Gastroesophageal sphincter (tissue), 4 donors: ENCODE data around the gene JARID2. TPM values are rescaled to one million over a fixed set of nuclear protein-coding genes. Genes with fewer than 3 reads are reported as not detected.
A peak's percentile ranks its signal among the peaks of the same experiment; 100 is the strongest.

Experiments used
- ATAC-seq: fragments of 150-250 bp; one replicate; pipeline ENCODE4 v1.9.1; 2016; ENCODE audit warnings: mild to moderate bottlenecking, moderate library complexity
- H3K27ac ChIP-seq, 4 donors: fragments of 200-600 bp; sonication (generic) in 3 of 4; 1 replicate in 3 of 4; 2 replicates in 1 of 4; pipeline ENCODE4 v1.5.1; 2016 to 2019
- H3K27me3 ChIP-seq: fragments of 200-600 bp; sonication (generic); one replicate; pipeline ENCODE4 v1.5.1; 2019
- H3K36me3 ChIP-seq, 2 donors: fragments of 200-600 bp; sonication (generic); one replicate each; pipeline ENCODE4 v1.5.1; 2019; ENCODE audit warnings: control low read depth in 1 of 2
- H3K4me1 ChIP-seq, 3 donors: fragments of 200-600 bp; sonication (generic); 1 replicate in 2 of 3; 2 replicates in 1 of 3; pipeline ENCODE4 v1.5.1; 2016 to 2019; ENCODE audit warnings: control low read depth in 2 of 3
- H3K4me3 ChIP-seq, 2 donors: fragments of 200-600 bp; sonication (generic); one replicate each; pipeline ENCODE4 v1.5.1; 2019; ENCODE audit warnings: mild to moderate bottlenecking in 1 of 2, moderate library complexity in 1 of 2
- H3K9me3 ChIP-seq, 3 donors: fragments of 200-600 bp; sonication (generic); one replicate each; pipeline ENCODE4 v1.5.1; 2017 to 2019; ENCODE audit warnings: control low read depth in 2 of 3
- EP300 ChIP-seq: sonication (generic); formaldehyde crosslinking; IDR thresholded peaks from one replicate; pipeline ENCODE4 v1.6.1; 2017; ENCODE audit warnings: antibody characterized with exemption, mild to moderate bottlenecking
- POLR2A ChIP-seq, 2 donors: fragments of 450-650 bp; IDR thresholded peaks; one replicate each; pipeline ENCODE4 v1.6.1; 2017; ENCODE audit warnings: antibody characterized with exemption in 2 of 2, mild to moderate bottlenecking in 2 of 2, moderate library complexity in 1 of 2
- POLR2AphosphoS5 ChIP-seq: sonication (generic); formaldehyde crosslinking; IDR thresholded peaks from one replicate; pipeline ENCODE4 v1.6.1; 2017; ENCODE audit warnings: antibody characterized with exemption
- WGBS, 2 donors: methylation state at CpG; one replicate each; pipeline ENCODE4 v1.1.5; 2018; ENCODE audit warnings: low coverage in 1 of 2; 5-methylcytosine and 5-hydroxymethylcytosine counted together
- total RNA-seq, 4 donors: library from RNA; depleted of rRNA; stranded (reverse); fragments of >200 nt; gene quantifications; one replicate each; pipeline ENCODE4 v1.1.0, GENCODE V29; 2016
- TF ChIP-seq, protein P1 (sequence below), 4 experiments: fragments of 200-600 bp in 2 of 4; fragments of 450-650 bp in 2 of 4; sonication (generic) in 1 of 4; IDR thresholded peaks; one replicate each; pipeline ENCODE4 v1.5.1; 2017 to 2019; ENCODE audit warnings: antibody characterized with exemption in 4 of 4, mild to moderate bottlenecking in 2 of 4, moderate library complexity in 2 of 4

JARID2 gene
- total RNA-seq, 4 donors from 2014 or later: 6.8 to 12.3 (median 8.5) TPM

DNA sequence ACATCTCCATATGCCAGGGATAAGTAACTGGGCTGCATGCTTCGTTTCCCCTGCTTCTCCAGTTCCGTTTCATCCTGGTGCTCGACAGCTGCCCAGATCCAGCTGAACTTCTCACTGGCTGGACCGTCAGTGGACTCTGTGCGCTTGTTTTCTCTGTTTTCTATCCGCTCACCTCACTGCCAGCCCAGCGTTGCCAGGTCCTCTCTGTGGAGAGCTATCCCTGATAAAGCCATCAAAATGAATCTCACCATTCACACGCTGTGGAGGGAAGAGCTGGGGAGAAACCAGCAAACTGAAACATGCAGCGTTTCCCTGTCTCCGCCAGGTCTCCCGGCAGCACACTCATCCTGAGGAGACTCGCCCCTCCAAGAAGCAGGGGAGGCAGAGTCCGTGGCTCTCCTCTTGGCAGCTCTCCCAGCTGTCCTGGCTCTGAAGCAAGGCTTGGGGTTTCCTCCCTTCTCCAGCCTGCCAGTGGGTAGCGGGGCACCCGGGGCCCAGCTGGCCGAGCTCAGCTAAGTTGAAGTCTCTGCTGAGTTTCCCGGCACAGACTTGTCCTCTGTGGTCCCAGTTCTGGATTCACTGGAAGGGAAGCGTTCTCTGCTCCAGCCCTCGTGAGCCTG, 256.1 kb downstream of the JARID2 start:
- Histone ChIP-seq H3K9me3 (no peaks in the 10 kb centered on the region), H3K4me3 (no peak overlapping the region), H3K27ac (peak overlapping the region in 2 of 4 donors; percentile 30 to 58), H3K36me3 (peaks cover 0 to 44% of the 10 kb centered on the region in 2 donors), H3K27me3 (no peaks in the 10 kb centered on the region), H3K4me1 (peaks cover 2 to 52% (median 15%) of the 10 kb centered on the region in 3 donors)
- ATAC-seq: no peak
- 63 to 74% methylated on average over 7 to 8 of the region's 19 CpGs for WGBS, 2 donors
- TF ChIP-seq POLR2AphosphoS5: no peak
- TF ChIP-seq, protein P1, sequence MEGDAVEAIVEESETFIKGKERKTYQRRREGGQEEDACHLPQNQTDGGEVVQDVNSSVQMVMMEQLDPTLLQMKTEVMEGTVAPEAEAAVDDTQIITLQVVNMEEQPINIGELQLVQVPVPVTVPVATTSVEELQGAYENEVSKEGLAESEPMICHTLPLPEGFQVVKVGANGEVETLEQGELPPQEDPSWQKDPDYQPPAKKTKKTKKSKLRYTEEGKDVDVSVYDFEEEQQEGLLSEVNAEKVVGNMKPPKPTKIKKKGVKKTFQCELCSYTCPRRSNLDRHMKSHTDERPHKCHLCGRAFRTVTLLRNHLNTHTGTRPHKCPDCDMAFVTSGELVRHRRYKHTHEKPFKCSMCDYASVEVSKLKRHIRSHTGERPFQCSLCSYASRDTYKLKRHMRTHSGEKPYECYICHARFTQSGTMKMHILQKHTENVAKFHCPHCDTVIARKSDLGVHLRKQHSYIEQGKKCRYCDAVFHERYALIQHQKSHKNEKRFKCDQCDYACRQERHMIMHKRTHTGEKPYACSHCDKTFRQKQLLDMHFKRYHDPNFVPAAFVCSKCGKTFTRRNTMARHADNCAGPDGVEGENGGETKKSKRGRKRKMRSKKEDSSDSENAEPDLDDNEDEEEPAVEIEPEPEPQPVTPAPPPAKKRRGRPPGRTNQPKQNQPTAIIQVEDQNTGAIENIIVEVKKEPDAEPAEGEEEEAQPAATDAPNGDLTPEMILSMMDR (IDR thresholded peaks at IDR 0.05): peak in 1 of 4 experiments; percentile 8

DNA sequence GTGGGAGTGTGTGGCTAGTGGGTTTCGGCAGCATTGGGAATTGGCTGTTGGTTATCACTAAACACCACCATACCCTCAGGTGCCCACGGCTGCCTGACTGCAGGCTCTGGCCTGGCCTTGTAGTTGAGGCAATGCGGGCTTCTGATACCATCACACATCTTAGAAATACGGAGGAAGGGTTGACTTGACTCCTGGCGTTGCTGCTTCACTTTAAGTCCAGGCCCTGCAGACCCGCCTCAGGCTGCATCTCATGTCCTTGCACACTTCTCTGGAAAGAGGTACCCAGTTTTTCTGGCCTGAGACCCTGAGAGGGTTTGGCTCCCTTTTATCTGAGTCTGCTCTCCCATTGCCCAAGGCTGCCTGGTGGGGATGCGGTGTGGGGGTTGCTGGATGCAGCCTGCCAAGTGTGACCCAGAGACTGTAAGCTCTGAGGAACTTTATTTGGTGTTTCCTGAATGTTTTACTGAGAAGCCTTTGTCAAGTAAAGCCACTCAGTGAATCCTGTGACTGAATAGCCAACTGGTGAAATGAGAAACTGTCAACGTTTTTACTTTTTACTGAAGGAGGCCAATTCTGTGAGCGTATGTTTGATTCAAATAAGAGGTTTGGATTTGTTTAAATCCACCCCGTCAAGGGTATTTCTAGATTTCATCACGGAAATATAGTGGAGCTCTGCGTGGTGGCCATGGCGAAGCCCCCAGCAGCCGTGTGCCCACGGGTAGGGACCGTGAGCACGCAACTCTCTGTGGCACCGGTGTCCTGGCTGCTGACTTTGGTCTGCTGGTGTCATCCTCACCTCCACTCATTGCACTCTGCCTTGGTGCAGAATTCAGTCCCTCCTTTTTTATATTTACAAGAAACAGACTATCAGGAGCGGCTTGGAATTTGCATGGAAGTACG, 256.8 kb downstream of the JARID2 start:
- no peak for ATAC-seq
- WGBS, 2 donors: 70 to 84% methylated on average over 10 to 14 of the region's 20 CpGs
- no peak for TF ChIP-seq EP300
- no peak for TF ChIP-seq POLR2A (IDR thresholded peaks at IDR 0.05)
- TF ChIP-seq, protein P1 (IDR thresholded peaks at IDR 0.05): no peak
- no peak for TF ChIP-seq POLR2AphosphoS5
- Histone ChIP-seq H3K27me3 (no peaks in the 10 kb centered on the region), H3K27ac (peak overlapping the region in 2 of 4 donors; percentile 30 to 58), H3K4me1 (peaks cover 2 to 52% (median 15%) of the 10 kb centered on the region in 3 donors), H3K4me3 (no peak overlapping the region), H3K36me3 (peaks cover 0 to 45% of the 10 kb centered on the region in 2 donors), H3K9me3 (no peaks in the 10 kb centered on the region)

DNA sequence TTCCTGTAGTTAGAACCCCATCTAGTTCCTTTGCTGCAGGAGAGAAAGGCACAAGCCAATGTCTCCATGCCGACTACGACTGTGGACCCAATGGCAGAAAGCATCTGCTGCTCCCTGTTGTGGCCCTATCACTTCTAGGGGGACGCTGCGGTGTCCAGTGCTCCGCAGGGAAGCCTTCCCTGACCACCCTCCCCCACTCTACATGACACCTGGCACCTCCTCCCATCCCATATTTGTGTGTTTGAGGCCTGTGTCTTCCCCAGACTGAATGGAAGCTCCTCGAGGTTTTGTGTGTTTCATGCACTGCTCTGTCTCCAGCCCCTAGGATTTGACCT, 257.4 kb downstream of the JARID2 start:
- no peak for ATAC-seq
- no peaks in the 10 kb centered on the region for H3K27me3 ChIP-seq
- H3K36me3 ChIP-seq: peaks cover 0 to 49% of the 10 kb centered on the region in 2 donors
- WGBS, 2 donors: 93 to 100% methylated on average over 5 to 6 of the region's 6 CpGs
- H3K4me1 ChIP-seq: peaks cover 2 to 52% (median 15%) of the 10 kb centered on the region in 3 donors
- TF ChIP-seq, protein P1 (IDR thresholded peaks at IDR 0.05): no peak
- no peak for TF ChIP-seq POLR2AphosphoS5
- no peak for TF ChIP-seq EP300
- no peak for TF ChIP-seq POLR2A (IDR thresholded peaks at IDR 0.05)
- H3K4me3 ChIP-seq: no peak overlapping the region
- peak overlapping the region in 2 of 4 donors; percentile 78 to 82 for H3K27ac ChIP-seq
- H3K9me3 ChIP-seq: no peaks in the 10 kb centered on the region

DNA sequence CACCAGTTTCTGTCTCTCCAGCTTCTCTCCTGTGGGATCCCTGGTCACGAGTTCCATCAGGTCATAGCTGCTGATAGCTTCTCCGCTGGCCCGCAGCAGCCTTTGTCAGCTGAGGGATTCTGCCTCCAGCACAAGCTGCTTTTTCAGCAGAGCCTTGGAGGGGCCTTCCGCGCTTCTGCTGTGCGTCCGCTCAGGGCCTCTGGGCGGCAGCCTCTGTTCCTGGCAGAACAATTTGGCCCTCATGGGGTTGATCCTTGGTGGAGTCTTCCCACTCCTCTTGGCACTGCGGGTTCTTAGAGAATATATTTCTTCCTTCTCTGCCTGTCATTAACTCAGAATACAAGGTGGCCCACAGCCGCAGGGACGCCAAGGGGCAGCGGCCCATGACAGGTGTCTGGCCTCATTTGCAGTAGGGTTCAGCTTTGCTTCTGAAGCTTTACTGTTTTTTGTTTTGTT, 258.2 kb downstream of the JARID2 start:
- Histone ChIP-seq H3K36me3 (peaks cover 0 to 51% of the 10 kb centered on the region in 2 donors), H3K4me1 (peaks cover 2 to 52% (median 15%) of the 10 kb centered on the region in 3 donors), H3K9me3 (no peaks in the 10 kb centered on the region), H3K27me3 (no peaks in the 10 kb centered on the region), H3K27ac (peak overlapping the region; percentile 35 to 83 (median 80)), H3K4me3 (peak overlapping the region in 1 of 2 donors; percentile 42)
- WGBS, 2 donors: 80% methylated on average over 7 of the region's 12 CpGs; no CpG with 5 or more reads in 1 of the 2 donors
- TF ChIP-seq, protein P1 (IDR thresholded peaks at IDR 0.05): peak in 3 of 4 experiments; percentile 15 to 25 (median 20)
- TF ChIP-seq POLR2A (IDR thresholded peaks at IDR 0.05) (no peak), POLR2AphosphoS5 (no peak), EP300 (no peak)
- ATAC-seq: peak; percentile 48
